WTC11 (cell line): ENCODE measurements around the gene ATF6B. TPM values are rescaled to one million over a fixed set of nuclear protein-coding genes. Genes with fewer than 3 reads are reported as not detected.

ENCODE experiments used
- ATAC-seq: fragments of 200-7000 bp; cut with Tn5 transposase; 2 replicates; pipeline ENCODE4 v1.10.0; 2021; ENCODE audit warnings: mild to moderate bottlenecking, moderate library complexity
- CTCF ChIA-PET: fragments of 300-600 bp; sonication (Branson Sonifier 250); formaldehyde crosslinking; loops from one replicate; lab custom pipeline; 2021; ENCODE audit warnings: antibody characterized with exemption; lab: Charles Lee
- POLR2A ChIA-PET: fragments of 350-600 bp; sonication (Branson Sonifier 250); formaldehyde crosslinking; loops from one replicate; lab custom pipeline; 2021; ENCODE audit warnings: antibody characterized with exemption; lab: Charles Lee
- DNase-seq: peaks from one replicate; pipeline ENCODE4 v3.0.0; 2021; ENCODE audit warnings: low spot score
- H3K27ac Mint-ChIP-seq: 2 replicates; pipeline ENCODE4 v1.8.0; 2021; ENCODE audit warnings: mixed read lengths
- H3K27me3 Mint-ChIP-seq: 2 replicates; pipeline ENCODE4 v1.8.0; 2021; ENCODE audit warnings: low read depth, mild to moderate bottlenecking, moderate library complexity, mixed read lengths
- H3K36me3 Mint-ChIP-seq: 2 replicates; pipeline ENCODE4 v1.8.0; 2021; ENCODE audit warnings: mixed read lengths
- H3K4me1 Mint-ChIP-seq: 2 replicates; pipeline ENCODE4 v1.8.0; 2022; ENCODE audit warnings: mixed read lengths
- H3K4me3 Mint-ChIP-seq: 2 replicates; pipeline ENCODE4 v1.8.0; 2021; ENCODE audit warnings: mild to moderate bottlenecking, moderate library complexity, mixed read lengths
- H3K9me3 Mint-ChIP-seq: 2 replicates; pipeline ENCODE4 v1.8.0; 2021; ENCODE audit warnings: mixed read lengths
- CBFB ChIP-seq: sonication (generic); formaldehyde crosslinking; IDR thresholded peaks from 2 replicates; pipeline ENCODE4 v1.8.1; 2022; ENCODE audit warnings: mild to moderate bottlenecking, low read depth, missing genetic modification reagents
- ESRRA ChIP-seq: sonication (generic); formaldehyde crosslinking; IDR thresholded peaks from 2 replicates; pipeline ENCODE4 v1.8.1; 2022; ENCODE audit warnings: mild to moderate bottlenecking, missing genetic modification reagents, borderline replicate concordance
- FOXJ3 ChIP-seq: sonication (generic); formaldehyde crosslinking; IDR thresholded peaks from 2 replicates; pipeline ENCODE4 v1.9.0; 2021; ENCODE audit warnings: missing genetic modification reagents, mild to moderate bottlenecking, borderline replicate concordance
- FOXK1 ChIP-seq: sonication (generic); formaldehyde crosslinking; IDR thresholded peaks from 2 replicates; pipeline ENCODE4 v1.8.0; 2022; ENCODE audit warnings: mild to moderate bottlenecking, moderate library complexity, missing genetic modification reagents
- GABPB1 ChIP-seq: sonication (generic); formaldehyde crosslinking; IDR thresholded peaks from 2 replicates; pipeline ENCODE4 v1.8.1; 2023; ENCODE audit warnings: mild to moderate bottlenecking, missing genetic modification reagents
- GTF2I ChIP-seq: fragments of 250-450 bp; sonication (Bioruptor Pico); conservative IDR thresholded peaks from 2 replicates; pipeline ENCODE4 v1.4.0; 2021; ENCODE audit warnings: mild to moderate bottlenecking
- MXD4 ChIP-seq: fragments of 250-450 bp; sonication (Bioruptor Pico); IDR thresholded peaks from 2 replicates; pipeline ENCODE4 v1.8.0; 2021; ENCODE audit warnings: mild to moderate bottlenecking, moderate library complexity, borderline replicate concordance
- NFE2L1 ChIP-seq: sonication (generic); formaldehyde crosslinking; IDR thresholded peaks from 2 replicates; pipeline ENCODE4 v1.8.1; 2023; ENCODE audit warnings: missing genetic modification reagents
- NFYB ChIP-seq: sonication (generic); formaldehyde crosslinking; conservative IDR thresholded peaks from 2 replicates; pipeline ENCODE4 v1.8.0; 2022; ENCODE audit warnings: low read depth, missing genetic modification reagents
- NR3C1 ChIP-seq: sonication (generic); formaldehyde crosslinking; conservative IDR thresholded peaks from 2 replicates; pipeline ENCODE4 v1.8.1; 2023; ENCODE audit warnings: low read depth, mild to moderate bottlenecking, missing genetic modification reagents
- RELA ChIP-seq: sonication (generic); formaldehyde crosslinking; IDR thresholded peaks from 2 replicates; pipeline ENCODE4 v1.8.1; 2022; ENCODE audit warnings: missing genetic modification reagents, mild to moderate bottlenecking, borderline replicate concordance
- SMAD3 ChIP-seq: sonication (generic); formaldehyde crosslinking; IDR thresholded peaks from 2 replicates; pipeline ENCODE4 v1.8.0; 2022; ENCODE audit warnings: missing genetic modification reagents, mild to moderate bottlenecking, borderline replicate concordance
- ZNF317 ChIP-seq: sonication (generic); formaldehyde crosslinking; IDR thresholded peaks from 2 replicates; pipeline ENCODE4 v1.8.1; 2023; ENCODE audit warnings: low read depth, mild to moderate bottlenecking, moderate library complexity, missing genetic modification reagents, borderline replicate concordance
- ZNF416 ChIP-seq: fragments of 250-450 bp; sonication (Bioruptor Pico); IDR thresholded peaks from 2 replicates; pipeline ENCODE4 v1.9.0; 2021; ENCODE audit warnings: mild to moderate bottlenecking, inconsistent platforms
- total RNA-seq: library from RNA; stranded (reverse); gene quantifications from 3 replicates; pipeline ENCODE4 v1.2.3, GENCODE V29; 2021
- TF ChIP-seq, protein P1 (sequence below): fragments of 250-450 bp; sonication (Bioruptor Pico); IDR thresholded peaks from 2 replicates; pipeline ENCODE4 v1.9.0; 2021; ENCODE audit warnings: mild to moderate bottlenecking, borderline replicate concordance
- TF ChIP-seq, protein P2 (sequence below): sonication (generic); formaldehyde crosslinking; IDR thresholded peaks from 2 replicates; pipeline ENCODE4 v1.8.0; 2023; ENCODE audit warnings: missing genetic modification reagents
- TF ChIP-seq, protein P3 (sequence below): fragments of 250-450 bp; sonication (Bioruptor Pico); IDR thresholded peaks from 2 replicates; pipeline ENCODE4 v1.9.0; 2021; ENCODE audit warnings: mild to moderate bottlenecking
- TF ChIP-seq, protein P4 (sequence below): sonication (generic); formaldehyde crosslinking; IDR thresholded peaks from 2 replicates; pipeline ENCODE4 v1.8.0; 2022; ENCODE audit warnings: mild to moderate bottlenecking, missing genetic modification reagents
- TF ChIP-seq, protein P5 (sequence below): fragments of 250-450 bp; sonication (Bioruptor Pico); IDR thresholded peaks from 2 replicates; pipeline ENCODE4 v1.8.0; 2021; ENCODE audit warnings: mild to moderate bottlenecking
- TF ChIP-seq, protein P6 (sequence below): sonication (generic); formaldehyde crosslinking; IDR thresholded peaks from 2 replicates; pipeline ENCODE4 v1.8.1; 2023; ENCODE audit warnings: mild to moderate bottlenecking, missing genetic modification reagents, moderate library complexity

ATF6B gene
- total RNA-seq, 1 experiment from 2014 or later = 47.5 TPM

DNA sequence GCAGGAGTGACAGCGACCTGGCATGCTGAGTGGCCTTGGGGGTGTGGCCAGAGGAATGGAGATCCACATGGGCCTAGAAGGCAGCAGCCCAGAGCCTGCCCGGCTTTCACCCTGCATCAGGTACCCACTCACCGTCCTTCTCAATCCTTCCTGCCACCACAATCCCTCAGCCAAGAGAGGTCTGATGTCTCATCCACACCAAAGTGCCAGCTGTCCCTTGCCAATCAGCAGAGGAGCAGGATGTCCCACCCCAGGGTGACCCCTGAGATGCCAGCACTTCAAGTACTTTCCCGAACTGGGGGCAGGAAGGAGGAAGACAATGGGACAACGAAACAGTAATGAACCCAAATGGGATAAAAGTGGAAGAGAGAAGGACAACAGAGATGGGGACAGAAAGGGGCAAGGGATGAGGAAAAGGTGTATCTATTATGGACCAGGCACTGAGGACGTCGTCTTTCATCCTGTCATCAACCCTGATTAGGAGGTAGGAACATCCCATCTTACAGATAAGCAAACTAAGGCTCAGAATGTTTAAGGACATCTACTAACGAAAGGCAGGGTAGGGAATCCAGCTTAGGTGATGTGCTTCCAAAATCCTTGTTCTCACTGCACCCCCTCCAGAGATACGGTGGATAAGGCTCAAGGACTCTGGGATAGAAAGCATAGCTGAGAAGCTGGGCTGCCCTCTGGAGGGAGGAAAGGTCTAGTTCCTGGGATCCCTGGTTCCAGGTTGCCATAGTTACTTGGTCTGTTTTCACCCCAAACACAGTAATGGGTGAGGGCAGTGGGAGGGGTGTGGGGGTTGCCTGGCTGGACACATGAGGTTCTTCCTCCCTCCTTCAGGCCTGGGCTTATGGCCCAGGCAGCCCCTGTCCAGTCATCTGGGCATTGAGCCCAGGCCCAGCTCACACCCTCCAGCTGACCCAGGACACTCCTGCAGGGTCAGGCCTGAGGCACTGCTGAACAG lies 14.4 kb downstream of the ATF6B start (continued):
- TF ChIP-seq, protein P1, sequence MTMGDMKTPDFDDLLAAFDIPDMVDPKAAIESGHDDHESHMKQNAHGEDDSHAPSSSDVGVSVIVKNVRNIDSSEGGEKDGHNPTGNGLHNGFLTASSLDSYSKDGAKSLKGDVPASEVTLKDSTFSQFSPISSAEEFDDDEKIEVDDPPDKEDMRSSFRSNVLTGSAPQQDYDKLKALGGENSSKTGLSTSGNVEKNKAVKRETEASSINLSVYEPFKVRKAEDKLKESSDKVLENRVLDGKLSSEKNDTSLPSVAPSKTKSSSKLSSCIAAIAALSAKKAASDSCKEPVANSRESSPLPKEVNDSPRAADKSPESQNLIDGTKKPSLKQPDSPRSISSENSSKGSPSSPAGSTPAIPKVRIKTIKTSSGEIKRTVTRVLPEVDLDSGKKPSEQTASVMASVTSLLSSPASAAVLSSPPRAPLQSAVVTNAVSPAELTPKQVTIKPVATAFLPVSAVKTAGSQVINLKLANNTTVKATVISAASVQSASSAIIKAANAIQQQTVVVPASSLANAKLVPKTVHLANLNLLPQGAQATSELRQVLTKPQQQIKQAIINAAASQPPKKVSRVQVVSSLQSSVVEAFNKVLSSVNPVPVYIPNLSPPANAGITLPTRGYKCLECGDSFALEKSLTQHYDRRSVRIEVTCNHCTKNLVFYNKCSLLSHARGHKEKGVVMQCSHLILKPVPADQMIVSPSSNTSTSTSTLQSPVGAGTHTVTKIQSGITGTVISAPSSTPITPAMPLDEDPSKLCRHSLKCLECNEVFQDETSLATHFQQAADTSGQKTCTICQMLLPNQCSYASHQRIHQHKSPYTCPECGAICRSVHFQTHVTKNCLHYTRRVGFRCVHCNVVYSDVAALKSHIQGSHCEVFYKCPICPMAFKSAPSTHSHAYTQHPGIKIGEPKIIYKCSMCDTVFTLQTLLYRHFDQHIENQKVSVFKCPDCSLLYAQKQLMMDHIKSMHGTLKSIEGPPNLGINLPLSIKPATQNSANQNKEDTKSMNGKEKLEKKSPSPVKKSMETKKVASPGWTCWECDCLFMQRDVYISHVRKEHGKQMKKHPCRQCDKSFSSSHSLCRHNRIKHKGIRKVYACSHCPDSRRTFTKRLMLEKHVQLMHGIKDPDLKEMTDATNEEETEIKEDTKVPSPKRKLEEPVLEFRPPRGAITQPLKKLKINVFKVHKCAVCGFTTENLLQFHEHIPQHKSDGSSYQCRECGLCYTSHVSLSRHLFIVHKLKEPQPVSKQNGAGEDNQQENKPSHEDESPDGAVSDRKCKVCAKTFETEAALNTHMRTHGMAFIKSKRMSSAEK = no peak
- no peak for TF ChIP-seq FOXK1 (CRISPR knock-in tag)
- TF ChIP-seq, protein P2, sequence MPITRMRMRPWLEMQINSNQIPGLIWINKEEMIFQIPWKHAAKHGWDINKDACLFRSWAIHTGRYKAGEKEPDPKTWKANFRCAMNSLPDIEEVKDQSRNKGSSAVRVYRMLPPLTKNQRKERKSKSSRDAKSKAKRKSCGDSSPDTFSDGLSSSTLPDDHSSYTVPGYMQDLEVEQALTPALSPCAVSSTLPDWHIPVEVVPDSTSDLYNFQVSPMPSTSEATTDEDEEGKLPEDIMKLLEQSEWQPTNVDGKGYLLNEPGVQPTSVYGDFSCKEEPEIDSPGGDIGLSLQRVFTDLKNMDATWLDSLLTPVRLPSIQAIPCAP (CRISPR knock-in tag) = no peak

DNA sequence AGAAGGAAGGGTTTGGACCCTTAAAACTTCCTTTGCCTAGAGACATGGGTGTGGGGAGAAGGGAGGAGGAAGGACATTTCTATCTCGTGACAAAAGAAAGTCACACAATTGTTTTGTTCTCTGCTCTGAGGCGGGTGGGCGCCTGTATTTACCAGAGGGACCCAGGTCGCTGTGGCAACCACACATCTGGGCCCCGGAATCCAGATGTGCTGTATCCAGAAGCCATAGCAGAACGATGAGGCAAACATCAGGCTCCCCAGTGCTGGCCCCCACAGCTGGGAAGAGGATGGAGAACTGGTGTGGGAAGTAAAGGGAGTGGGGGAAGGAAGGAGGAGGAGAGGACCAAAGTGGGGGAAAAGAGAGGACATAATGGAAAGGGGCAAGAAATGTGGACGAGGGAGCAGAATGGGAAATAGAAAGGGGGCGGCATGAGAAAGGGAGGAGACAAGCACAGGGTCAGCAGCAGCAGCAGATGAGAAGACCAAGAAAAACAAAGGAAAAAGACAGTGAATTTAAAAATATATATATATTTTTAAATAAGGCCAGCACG lies 15.5 kb downstream of the ATF6B start:
- peaks cover 12% of the 10 kb centered on the region for H3K27me3 Mint-ChIP-seq
- H3K4me3 Mint-ChIP-seq = no peak overlapping the region
- peaks cover 7% of the 10 kb centered on the region; the same call in 1 of the 2 replicates for H3K36me3 Mint-ChIP-seq
- ChIA-PET POLR2A (no interaction called here), CTCF (no interaction called here)
- DNase-seq = no peak
- no peaks in the 10 kb centered on the region for H3K9me3 Mint-ChIP-seq
- H3K4me1 Mint-ChIP-seq = peaks cover 20% of the 10 kb centered on the region
- no peak overlapping the region for H3K27ac Mint-ChIP-seq
- ATAC-seq = no peak
- TF ChIP-seq FOXJ3 = no peak
- TF ChIP-seq, protein P3, sequence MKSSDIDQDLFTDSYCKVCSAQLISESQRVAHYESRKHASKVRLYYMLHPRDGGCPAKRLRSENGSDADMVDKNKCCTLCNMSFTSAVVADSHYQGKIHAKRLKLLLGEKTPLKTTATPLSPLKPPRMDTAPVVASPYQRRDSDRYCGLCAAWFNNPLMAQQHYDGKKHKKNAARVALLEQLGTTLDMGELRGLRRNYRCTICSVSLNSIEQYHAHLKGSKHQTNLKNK = no peak
- TF ChIP-seq, protein P4, sequence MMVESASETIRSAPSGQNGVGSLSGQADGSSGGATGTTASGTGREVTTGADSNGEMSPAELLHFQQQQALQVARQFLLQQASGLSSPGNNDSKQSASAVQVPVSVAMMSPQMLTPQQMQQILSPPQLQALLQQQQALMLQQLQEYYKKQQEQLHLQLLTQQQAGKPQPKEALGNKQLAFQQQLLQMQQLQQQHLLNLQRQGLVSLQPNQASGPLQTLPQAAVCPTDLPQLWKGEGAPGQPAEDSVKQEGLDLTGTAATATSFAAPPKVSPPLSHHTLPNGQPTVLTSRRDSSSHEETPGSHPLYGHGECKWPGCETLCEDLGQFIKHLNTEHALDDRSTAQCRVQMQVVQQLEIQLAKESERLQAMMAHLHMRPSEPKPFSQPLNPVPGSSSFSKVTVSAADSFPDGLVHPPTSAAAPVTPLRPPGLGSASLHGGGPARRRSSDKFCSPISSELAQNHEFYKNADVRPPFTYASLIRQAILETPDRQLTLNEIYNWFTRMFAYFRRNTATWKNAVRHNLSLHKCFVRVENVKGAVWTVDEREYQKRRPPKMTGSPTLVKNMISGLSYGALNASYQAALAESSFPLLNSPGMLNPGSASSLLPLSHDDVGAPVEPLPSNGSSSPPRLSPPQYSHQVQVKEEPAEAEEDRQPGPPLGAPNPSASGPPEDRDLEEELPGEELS = no peak
- no peak for TF ChIP-seq GTF2I (CRISPR knock-in tag)
- no peak for TF ChIP-seq RELA
- TF ChIP-seq, protein P5, sequence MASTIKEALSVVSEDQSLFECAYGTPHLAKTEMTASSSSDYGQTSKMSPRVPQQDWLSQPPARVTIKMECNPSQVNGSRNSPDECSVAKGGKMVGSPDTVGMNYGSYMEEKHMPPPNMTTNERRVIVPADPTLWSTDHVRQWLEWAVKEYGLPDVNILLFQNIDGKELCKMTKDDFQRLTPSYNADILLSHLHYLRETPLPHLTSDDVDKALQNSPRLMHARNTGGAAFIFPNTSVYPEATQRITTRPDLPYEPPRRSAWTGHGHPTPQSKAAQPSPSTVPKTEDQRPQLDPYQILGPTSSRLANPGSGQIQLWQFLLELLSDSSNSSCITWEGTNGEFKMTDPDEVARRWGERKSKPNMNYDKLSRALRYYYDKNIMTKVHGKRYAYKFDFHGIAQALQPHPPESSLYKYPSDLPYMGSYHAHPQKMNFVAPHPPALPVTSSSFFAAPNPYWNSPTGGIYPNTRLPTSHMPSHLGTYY (CRISPR knock-in tag) = no peak
- no peak for TF ChIP-seq ZNF317
- TF ChIP-seq ESRRA (CRISPR knock-in tag) = no peak
- TF ChIP-seq CBFB (CRISPR knock-in tag) = no peak
- TF ChIP-seq, protein P1 = no peak
- TF ChIP-seq NFE2L1 = no peak
- TF ChIP-seq GABPB1 = no peak
- no peak for TF ChIP-seq NR3C1 (CRISPR knock-in tag)
- no peak for TF ChIP-seq ZNF416
- TF ChIP-seq, protein P6, sequence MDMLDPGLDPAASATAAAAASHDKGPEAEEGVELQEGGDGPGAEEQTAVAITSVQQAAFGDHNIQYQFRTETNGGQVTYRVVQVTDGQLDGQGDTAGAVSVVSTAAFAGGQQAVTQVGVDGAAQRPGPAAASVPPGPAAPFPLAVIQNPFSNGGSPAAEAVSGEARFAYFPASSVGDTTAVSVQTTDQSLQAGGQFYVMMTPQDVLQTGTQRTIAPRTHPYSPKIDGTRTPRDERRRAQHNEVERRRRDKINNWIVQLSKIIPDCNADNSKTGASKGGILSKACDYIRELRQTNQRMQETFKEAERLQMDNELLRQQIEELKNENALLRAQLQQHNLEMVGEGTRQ (CRISPR knock-in tag) = no peak
- no peak for TF ChIP-seq SMAD3
- no peak for TF ChIP-seq NFYB (CRISPR knock-in tag)
- no peak for TF ChIP-seq MXD4 (CRISPR knock-in tag)
